Kidney (tissue), 14 donors: ENCODE measurements around the gene PPP1R17. TPM values are rescaled to one million over a fixed set of nuclear protein-coding genes. Genes with fewer than 3 reads are reported as not detected.

Experiments used
- DNase-seq, 5 donors: peaks; one replicate each; pipeline ENCODE4 v3.0.0-alpha.2; 2013 to 2020
- FAIRE-seq: peaks from 2 replicates; lab custom pipeline; 2012; peaks lifted over from hg19 to GRCh38; lab: Jason Lieb, UNC
- H3K27ac ChIP-seq, 2 donors: one replicate each; pipeline ENCODE4 v1.7.0; 2013; ENCODE audit warnings: low read depth in 2 of 2, low read length in 2 of 2, inconsistent platforms in 1 of 2
- H3K27me3 ChIP-seq: one replicate; pipeline ENCODE4 v1.7.1; 2013; ENCODE audit warnings: low read length, inconsistent platforms; ENCODE audit not compliant: control insufficient read depth, insufficient read depth
- H3K36me3 ChIP-seq, 3 donors: one replicate each; pipeline versions ENCODE4 v1.7.0 to v1.7.1; 2013; ENCODE audit warnings: low read length in 3 of 3, control low read depth in 1 of 3, inconsistent platforms in 1 of 3; ENCODE audit not compliant: insufficient read depth in 3 of 3, control insufficient read depth in 2 of 3
- H3K4me1 ChIP-seq, 3 donors: one replicate each; pipeline versions ENCODE4 v1.7.0 to v1.7.1; 2013; ENCODE audit warnings: low read length in 3 of 3, inconsistent platforms in 1 of 3, low read depth in 1 of 3; ENCODE audit not compliant: control insufficient read depth in 2 of 3, insufficient read depth in 2 of 3
- H3K4me3 ChIP-seq, 3 donors: one replicate each; pipeline versions ENCODE4 v1.7.0 to v1.8.1; 2013; ENCODE audit warnings: low read length in 3 of 3, control low read depth in 1 of 3, inconsistent platforms in 1 of 3
- H3K9ac ChIP-seq, 3 donors: one replicate each; pipeline versions ENCODE4 v1.7.0 to v1.7.1; 2013; ENCODE audit warnings: low read length in 3 of 3, control low read depth in 1 of 3, inconsistent platforms in 1 of 3
- H3K9me3 ChIP-seq, 3 donors: one replicate each; pipeline versions ENCODE4 v1.7.0 to v1.7.1; 2013; ENCODE audit warnings: low read length in 3 of 3, control low read depth in 1 of 3, inconsistent platforms in 1 of 3; ENCODE audit not compliant: control insufficient read depth in 2 of 3, insufficient read depth in 1 of 3
- CTCF ChIP-seq: IDR thresholded peaks from 3 replicates; pipeline ENCODE4 v1.5.1; 2012; ENCODE audit warnings: mild to moderate bottlenecking, moderate library complexity, borderline replicate concordance; ENCODE audit not compliant: insufficient read depth; ENCODE audit errors: extremely low read depth
- intact Hi-C: fragments of 100-400 bp; cut with DNase I; formaldehyde crosslinking; loops from one replicate; pipeline ENCODE4 v1.11.1; 2022
- polyA plus RNA-seq: library from polyadenylated mRNA; stranded (reverse); fragments of 350-450 nt; fragmentation: Illumina TruSeq; extraction: RNeasy Lipid Tissue Mini Kit (QIAGEN cat#74804); gene quantifications from one replicate; pipeline ENCODE4 v1.2.3, GENCODE V29; 2014; ENCODE audit warnings: low read depth, low replicate concordance; ENCODE audit not compliant: insufficient read depth
- total RNA-seq: library from RNA; stranded (reverse); fragmentation: NEBNext Ultra II Directional; extraction: Animal tissue kit (Norgen Biotek cat#: 25700); gene quantifications from one replicate; pipeline ENCODE4 v1.2.1, GENCODE V29; 2021
- donor health status: control.
- donor health status: control.
- donor health status: control.
- donor health status: control.
- donor health status: control.
- donor health status: DM: yes; HTN: yes; CAD: no.
- donor health status: Normal renal cell carcinoma (clear cell type).

Gene PPP1R17
- total and polyA plus RNA-seq, 2 donors from 2014 or later, result not detected

GRCh38 chr7:31747553-31747952, 60.5 kb downstream of the PPP1R17 start:
- Histone ChIP-seq H3K4me3 (no peak overlapping the region), H3K27ac (no peak overlapping the region), H3K27me3 (no peaks in the 10 kb centered on the region), H3K36me3 (no peaks in the 10 kb centered on the region), H3K4me1 (no peaks in the 10 kb centered on the region), H3K9me3 (no peaks in the 10 kb centered on the region), H3K9ac (no peak overlapping the region)
- no peak for TF ChIP-seq CTCF
- intact Hi-C loops, result loop anchor here (5.0 to 10.0 kb wide), 2 partner anchors 460 to 727 kb away; no protein-coding TSS in a partner anchor
- no peak for DNase-seq
- FAIRE-seq, result no peak

DNA sequence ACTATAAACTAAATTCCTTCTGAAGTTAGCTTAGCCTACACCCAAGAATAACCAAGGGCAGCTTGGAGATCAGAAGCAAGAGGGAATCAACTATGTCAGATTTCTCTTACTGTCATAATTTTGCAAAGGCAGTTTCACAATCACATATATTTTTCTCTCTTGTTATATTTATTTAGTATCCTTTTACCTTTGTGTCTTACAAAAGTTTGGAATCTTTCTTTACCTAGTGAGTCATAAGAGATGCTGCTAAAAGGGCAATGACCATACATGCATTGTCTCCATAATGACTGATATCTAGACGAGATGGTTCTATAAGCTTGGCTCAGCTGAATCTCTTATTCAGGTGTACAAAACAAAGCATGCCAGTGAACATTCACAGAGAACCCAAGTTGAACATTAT, 61.1 kb downstream of the PPP1R17 start:
- no peaks in the 10 kb centered on the region for H3K27me3 ChIP-seq
- H3K4me3 ChIP-seq, result no peak overlapping the region
- no peak for TF ChIP-seq CTCF
- intact Hi-C loops, result loop anchor here (5.0 to 10.0 kb wide), 2 partner anchors 459 to 727 kb away; no protein-coding TSS in a partner anchor
- no peak overlapping the region for H3K9ac ChIP-seq
- no peak overlapping the region for H3K27ac ChIP-seq
- H3K36me3 ChIP-seq, result no peaks in the 10 kb centered on the region
- FAIRE-seq, result no peak
- H3K9me3 ChIP-seq, result no peaks in the 10 kb centered on the region
- no peak for DNase-seq
- no peaks in the 10 kb centered on the region for H3K4me1 ChIP-seq

DNA sequence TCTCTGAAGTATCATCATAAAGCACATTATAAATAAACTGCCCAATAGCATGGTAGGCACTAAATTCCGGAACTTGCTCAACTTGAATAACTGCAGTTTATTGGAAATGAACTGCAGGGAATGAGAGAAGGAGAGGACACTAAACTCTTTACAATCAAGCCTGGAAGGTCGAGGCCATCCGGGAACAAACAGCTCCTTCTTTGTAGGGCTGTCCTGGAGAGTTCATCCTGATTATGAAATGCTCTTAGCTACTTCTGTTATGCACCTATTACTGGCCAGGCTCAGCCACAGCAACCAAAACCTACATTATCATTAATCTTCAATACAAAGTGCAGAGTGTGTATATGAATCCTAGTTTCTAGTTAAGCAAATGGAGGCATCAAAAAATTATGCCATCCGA, 64.7 kb downstream of the PPP1R17 start:
- Histone ChIP-seq H3K27ac (no peak overlapping the region), H3K4me3 (no peak overlapping the region), H3K27me3 (no peaks in the 10 kb centered on the region), H3K9ac (no peak overlapping the region), H3K9me3 (no peaks in the 10 kb centered on the region), H3K4me1 (no peaks in the 10 kb centered on the region), H3K36me3 (no peaks in the 10 kb centered on the region)
- no peak for FAIRE-seq
- no peak for DNase-seq
- no peak for TF ChIP-seq CTCF
- intact Hi-C loops, result no loop called here

Other genes with a start within 250 kb of the PPP1R17 start
- gene ITPRID1, start 173.1 kb upstream of the PPP1R17 start, total RNA-seq, result not detected
- gene ITPRID1, start 173.1 kb upstream of the PPP1R17 start, polyA plus RNA-seq, result not detected